COLO668 (cell line): ENCODE data around the gene UMAD1.
A peak's percentile ranks its signal among the peaks of the same experiment; 100 is the strongest.
"Not testable (repeated sequence)": the region's sequence is repeated elsewhere in the genome, so short reads cannot be mapped to it uniquely, and the experiment has no call there.

Experiments used
- DNase-seq: peaks from one replicate; lab custom pipeline; 2025; ENCODE audit not compliant: unreplicated experiment; lab: John Stamatoyannopoulos, UW

Gene UMAD1

GRCh38 chr7:7795630-7796121, 155.1 kb downstream of the UMAD1 start:
- no peak for DNase-seq

DNA sequence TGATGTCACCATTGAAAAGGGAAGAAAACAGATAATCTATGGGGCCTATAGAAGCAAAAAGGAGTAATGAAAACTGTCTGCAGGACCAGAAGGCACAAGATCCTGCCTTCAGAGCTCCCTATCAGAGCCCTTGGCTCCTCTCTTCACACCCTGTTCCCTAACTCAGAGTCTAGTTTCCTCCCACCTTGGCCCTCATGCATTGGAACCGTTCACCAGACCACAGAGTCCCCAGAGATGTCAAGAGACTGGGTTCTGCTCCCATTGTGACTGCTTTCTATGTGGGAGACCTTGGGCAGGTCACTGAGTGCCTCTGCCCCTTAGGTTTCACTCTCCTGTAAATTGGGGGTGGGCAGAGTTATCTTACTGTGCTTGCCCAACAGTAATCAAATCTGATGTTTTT, 158.0 kb downstream of the UMAD1 start:
- DNase-seq: peak; percentile 32

DNA sequence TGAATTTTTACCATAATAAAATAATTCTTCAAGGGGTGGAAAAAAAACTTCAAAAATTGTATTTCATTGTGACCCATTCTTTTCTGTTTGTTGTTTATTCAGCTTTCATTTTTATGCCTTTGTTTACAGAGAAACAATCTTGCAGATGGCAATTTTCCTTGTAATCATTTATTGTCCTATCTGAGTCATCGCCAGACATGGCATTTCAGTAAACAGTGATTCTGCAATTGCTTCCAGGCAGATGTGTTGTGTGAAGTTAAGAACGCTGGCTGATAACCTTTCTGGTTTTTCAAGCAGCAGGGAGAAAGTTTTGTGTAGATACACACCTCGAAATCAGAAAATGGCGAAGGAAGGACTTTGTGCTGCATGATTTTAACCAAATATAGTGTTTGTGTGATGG, 158.6 kb downstream of the UMAD1 start:
- DNase-seq: peak; percentile 47

DNA sequence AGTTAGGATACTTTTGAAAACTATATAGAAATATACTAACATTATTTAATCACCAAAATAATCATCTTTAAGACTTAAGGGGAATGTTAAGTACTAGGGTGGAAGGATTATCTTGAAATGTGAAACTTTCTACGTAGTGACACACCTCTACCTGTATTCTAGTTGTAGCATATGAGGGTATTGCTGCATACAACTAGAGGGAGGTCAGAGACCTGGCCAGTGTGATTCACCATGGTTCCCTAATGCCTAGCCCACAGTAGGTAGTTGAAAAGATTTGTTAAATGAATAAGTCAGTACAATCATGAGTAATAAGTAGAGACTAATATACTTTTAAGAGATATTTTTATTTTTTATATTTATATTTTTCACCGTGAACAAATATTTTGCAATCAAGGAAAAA, 162.0 kb downstream of the UMAD1 start:
- DNase-seq: no peak

DNA sequence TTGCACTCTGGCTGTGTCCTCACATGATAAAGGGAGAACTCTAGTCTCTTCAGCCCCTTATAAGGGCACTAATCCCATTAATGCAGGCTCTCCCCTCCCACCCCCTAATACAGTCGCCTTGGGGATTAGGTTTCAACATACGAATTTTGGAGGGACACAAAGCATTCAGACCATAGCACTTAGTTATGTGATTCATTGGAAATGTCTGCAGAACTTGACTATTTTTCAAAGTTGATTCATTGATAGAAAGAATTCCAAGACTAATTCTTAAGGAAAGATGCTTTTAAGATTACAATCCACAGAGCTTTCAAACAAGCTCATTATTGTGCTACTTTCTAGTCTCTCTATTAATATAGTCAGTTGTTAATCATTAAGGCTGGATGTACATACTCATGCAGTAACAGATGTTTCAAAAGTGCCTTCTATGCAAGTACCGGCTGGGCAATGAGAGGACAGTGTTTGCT, 163.2 kb downstream of the UMAD1 start:
- no peak for DNase-seq

DNA sequence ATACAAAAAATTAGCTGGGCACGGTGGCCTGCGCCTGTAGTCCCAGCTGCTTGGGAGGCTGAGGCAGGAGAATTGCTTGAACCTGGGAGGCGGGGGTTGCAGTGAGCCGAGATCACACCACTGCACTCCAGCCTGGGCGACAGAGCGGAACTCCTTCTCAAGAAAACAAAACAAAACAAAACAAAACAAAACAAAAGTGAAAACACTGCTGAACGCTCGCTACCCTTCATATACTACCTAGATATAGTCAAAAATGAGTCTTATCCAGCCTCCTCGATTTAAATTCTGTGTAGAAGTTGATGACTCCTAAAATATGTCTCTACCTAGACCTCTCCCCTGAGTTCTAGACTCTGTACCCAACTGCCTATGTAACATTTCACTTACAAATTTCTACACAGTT, 164.3 kb downstream of the UMAD1 start:
- DNase-seq: not testable (repeated sequence)

- DNase-seq: no peak
Observed at GRCh38 chr7:7805511-7806153, 165.1 kb downstream of the UMAD1 start.

DNA sequence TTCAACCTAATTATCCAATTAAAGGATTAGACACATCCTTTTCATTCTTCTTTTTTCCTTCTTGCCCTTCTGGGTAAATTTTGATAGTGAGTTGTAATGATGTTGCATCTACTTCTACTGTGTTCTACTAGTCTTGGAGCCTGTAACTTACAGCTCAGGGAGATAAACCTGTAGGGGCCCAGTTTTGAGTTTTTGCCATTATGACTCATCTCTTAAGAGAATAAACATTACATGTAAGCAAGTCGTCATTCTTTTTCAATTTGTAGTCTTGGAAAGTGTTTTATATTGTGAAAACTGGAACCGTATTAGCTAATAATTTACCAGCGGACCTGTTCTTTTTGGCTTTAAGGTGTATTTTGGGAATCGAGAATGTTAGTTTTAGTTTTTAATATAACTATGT, 167.6 kb downstream of the UMAD1 start:
- no peak for DNase-seq

DNA sequence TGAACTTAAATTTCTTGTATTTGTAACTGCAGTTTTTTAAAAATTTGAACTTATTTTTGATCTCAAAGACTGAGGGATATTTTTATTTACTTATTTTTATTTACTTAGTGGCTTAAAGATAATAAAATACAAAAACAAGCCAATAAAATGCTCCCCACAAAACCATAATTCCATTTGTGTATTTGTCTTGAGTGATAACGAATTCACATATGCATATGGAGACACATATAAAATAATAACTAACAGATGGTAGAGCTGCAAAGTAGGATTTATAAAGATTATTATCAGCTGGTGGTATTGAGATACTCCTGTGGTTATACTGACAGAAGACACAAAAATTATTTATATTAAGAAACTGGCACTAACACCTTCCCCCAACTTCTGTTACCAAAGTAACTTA, 168.1 kb downstream of the UMAD1 start:
- DNase-seq: no peak

DNA sequence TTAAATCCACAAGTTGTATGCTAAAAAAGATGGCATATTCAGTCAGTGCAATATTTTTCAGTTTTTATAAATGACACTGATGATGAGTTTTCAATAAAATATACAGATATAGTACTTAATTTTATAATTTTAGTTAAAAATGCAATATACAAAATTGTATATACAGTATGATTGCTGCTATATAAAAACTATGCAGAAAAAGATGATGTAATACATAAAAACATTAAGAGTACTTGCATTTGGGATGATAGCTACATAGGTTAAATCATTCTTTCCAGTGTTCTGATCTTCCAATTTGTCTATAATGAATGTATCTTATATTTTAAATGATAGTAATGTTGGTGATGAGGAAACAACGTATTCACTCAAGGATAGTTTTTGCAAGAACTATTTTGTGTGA, 169.8 kb downstream of the UMAD1 start:
- DNase-seq: no peak

GRCh38 chr7:7810826-7811225, 170.3 kb downstream of the UMAD1 start:
- DNase-seq: no peak

- DNase-seq: no peak
Observed at GRCh38 chr7:7812112-7812511, 171.6 kb downstream of the UMAD1 start.

- no peak for DNase-seq
Observed at GRCh38 chr7:7815395-7815794, 174.8 kb downstream of the UMAD1 start.

- DNase-seq: no peak
Observed at GRCh38 chr7:7816084-7816483, 175.5 kb downstream of the UMAD1 start.

GRCh38 chr7:7816816-7817536, 176.4 kb downstream of the UMAD1 start:
- peak; percentile 33 for DNase-seq

DNA sequence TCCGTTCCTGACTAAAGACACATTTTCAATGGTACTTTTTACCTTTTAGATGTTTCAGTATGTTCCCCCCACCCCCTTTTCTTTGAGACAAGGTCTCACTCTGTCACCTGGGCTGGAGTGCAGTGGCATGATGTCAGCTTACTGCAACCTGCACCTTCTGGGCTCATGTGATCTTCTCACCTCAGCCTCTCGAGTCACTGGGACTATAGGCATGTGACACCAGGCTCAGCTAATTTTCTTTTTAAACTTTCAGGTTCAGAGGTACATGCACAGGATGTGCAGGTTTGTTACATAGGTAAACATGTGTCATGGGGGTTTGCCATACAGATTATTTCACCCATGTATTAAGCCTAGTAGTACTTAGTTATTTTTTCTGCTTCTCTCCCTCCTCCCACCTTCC, 177.2 kb downstream of the UMAD1 start:
- no peak for DNase-seq

- DNase-seq: not testable (repeated sequence)
Observed at GRCh38 chr7:7818179-7818578, 177.6 kb downstream of the UMAD1 start.

GRCh38 chr7:7819442-7820247, 179.1 kb downstream of the UMAD1 start:
- no peak for DNase-seq

DNA sequence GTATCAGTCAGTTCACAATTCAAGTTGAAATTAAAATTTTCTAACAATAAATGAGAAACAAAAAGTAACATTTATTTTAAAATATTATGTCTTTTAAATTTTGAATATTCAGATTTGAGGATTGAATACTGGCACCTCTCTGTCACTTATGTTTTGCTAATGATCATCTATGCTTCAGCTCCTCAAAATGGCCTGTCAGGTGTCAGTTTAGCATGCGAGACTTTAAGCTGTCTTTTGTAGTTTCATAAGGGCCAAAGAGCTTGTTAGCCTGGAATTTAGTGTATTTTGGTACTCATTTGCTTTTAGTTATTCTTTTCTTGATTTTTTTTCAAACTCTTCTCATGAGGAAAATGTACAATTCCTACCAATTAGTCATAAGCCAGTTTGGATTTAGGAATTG, 179.9 kb downstream of the UMAD1 start:
- DNase-seq: no peak

DNA sequence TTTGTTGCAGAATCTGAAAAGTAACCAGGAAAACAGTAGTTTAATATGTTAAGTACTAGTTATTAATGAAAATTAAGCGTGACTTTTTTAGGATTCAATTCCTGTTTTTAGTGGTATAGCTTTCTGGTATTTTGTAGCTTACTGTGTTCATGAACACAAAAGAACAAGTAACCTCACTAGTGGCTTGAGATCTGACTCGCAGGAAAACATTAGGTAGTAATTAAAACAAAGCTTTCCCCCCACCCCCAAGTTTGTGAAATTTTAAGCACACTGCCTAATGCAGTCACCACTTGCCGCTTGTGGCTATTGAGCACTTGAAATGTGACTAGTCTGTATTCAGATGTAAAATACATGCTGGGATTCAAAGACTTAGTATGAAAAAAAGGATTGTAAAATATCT, 180.4 kb downstream of the UMAD1 start:
- no peak for DNase-seq

DNA sequence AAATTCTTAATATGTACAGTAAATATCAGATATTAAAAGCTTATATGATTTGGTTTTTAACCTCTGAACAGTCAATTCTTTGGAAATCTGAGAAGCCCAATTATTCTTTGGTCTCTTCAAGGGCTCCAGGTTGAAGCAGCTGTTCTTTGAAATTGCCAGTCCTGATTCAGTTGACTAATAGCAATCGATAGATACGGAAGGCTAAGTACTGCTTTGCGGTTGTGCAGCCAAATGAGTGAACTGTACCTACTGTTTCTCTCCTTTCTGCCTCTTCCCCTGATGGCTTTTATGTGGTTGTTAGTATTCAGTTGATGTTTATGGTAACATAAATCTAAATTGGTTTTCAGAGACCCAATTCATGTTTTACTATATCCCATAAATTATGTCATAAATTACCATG, 181.0 kb downstream of the UMAD1 start:
- no peak for DNase-seq

DNA sequence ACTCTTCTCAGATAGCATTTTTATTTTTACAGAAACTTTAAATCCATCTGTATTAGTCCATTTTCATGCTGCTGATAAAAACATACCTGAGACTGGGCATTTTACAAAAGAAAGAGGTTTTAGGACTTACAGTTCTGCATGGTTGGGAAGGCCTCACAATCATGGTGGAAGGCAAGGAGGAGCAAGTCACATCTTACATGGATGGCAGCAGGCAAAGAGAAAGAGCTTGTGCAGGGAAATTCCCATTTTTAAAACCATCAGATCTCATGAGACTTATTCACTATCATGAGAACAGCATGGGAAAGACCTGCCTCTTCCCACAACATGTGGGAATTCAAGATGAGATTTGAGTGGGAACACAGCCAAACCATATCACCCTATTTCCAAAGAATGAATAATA, 184.7 kb downstream of the UMAD1 start:
- not testable (repeated sequence) for DNase-seq
